ENCODE results near the gene UNC5C.
A peak's percentile ranks its signal among the peaks of the same experiment; 100 is the strongest.

Gene UNC5C

GRCh38 chr4:95268819-95269565, 279.8 kb downstream of the UNC5C start:
- peak; percentile 60 for DNase-seq (ENCODE audit: low read depth, low spot score)

- peak; percentile 73 for DNase-seq (ENCODE audit: low read depth, low spot score)
Observed at GRCh38 chr4:95267081-95267480, 281.7 kb downstream of the UNC5C start.

- no peak for DNase-seq (ENCODE audit: low read depth, low spot score)
Observed at GRCh38 chr4:95265814-95266740, 282.7 kb downstream of the UNC5C start.

GRCh38 chr4:95264843-95265242, 283.9 kb downstream of the UNC5C start:
- no peak for DNase-seq (ENCODE audit: low read depth, low spot score)

GRCh38 chr4:95263960-95264359, 284.8 kb downstream of the UNC5C start:
- no peak for DNase-seq (ENCODE audit: low read depth, low spot score)

- DNase-seq (ENCODE audit: low read depth, low spot score), result no peak
Observed at GRCh38 chr4:95263391-95263790, 285.4 kb downstream of the UNC5C start.

GRCh38 chr4:95256108-95256835, 292.5 kb downstream of the UNC5C start:
- DNase-seq (ENCODE audit: low read depth, low spot score), result no peak

GRCh38 chr4:95255396-95256107, 293.2 kb downstream of the UNC5C start:
- no peak for DNase-seq (ENCODE audit: low read depth, low spot score)

- no peak for DNase-seq (ENCODE audit: low read depth, low spot score)
Observed at GRCh38 chr4:95251568-95251967, 297.2 kb downstream of the UNC5C start.

- no peak for DNase-seq (ENCODE audit: low read depth, low spot score)
Observed at GRCh38 chr4:95250544-95251137, 298.1 kb downstream of the UNC5C start.

GRCh38 chr4:95249426-95250021, 299.2 kb downstream of the UNC5C start:
- DNase-seq (ENCODE audit: low read depth, low spot score), result no peak

GRCh38 chr4:95248720-95249425, 299.9 kb downstream of the UNC5C start:
- no peak for DNase-seq (ENCODE audit: low read depth, low spot score)

GRCh38 chr4:95243892-95244291, 304.9 kb downstream of the UNC5C start:
- no peak for DNase-seq (ENCODE audit: low read depth, low spot score)

GRCh38 chr4:95238554-95238953, 310.2 kb downstream of the UNC5C start:
- DNase-seq (ENCODE audit: low read depth, low spot score), result no peak

GRCh38 chr4:95232358-95233156, 316.2 kb downstream of the UNC5C start:
- DNase-seq (ENCODE audit: low read depth, low spot score), result peak; percentile 45

- DNase-seq (ENCODE audit: low read depth, low spot score), result no peak
Observed at GRCh38 chr4:95231681-95232080, 317.1 kb downstream of the UNC5C start.

GRCh38 chr4:95225849-95226248, 322.9 kb downstream of the UNC5C start:
- DNase-seq (ENCODE audit: low read depth, low spot score), result no peak

- DNase-seq (ENCODE audit: low read depth, low spot score), result no peak
Observed at GRCh38 chr4:95224402-95224801, 324.4 kb downstream of the UNC5C start.

Data from astrocyte of the hippocampus (primary cell).